Endometrial microvascular endothelial cells (primary cell): ENCODE results near the gene HELZ2. TPM values are rescaled to one million over a fixed set of nuclear protein-coding genes. Genes with fewer than 3 reads are reported as not detected.

ENCODE experiments used
- in situ Hi-C: cut with HindIII; loops from 2 replicates; pipeline ENCODE4 v1.10.0; 2017; ENCODE audit warnings: low sequenced_read_pairs, low pct_unique_long_range_greater_than_20kb; ENCODE audit errors: inconsistent ontology term
- total RNA-seq: library from RNA; depleted of rRNA; stranded (reverse); fragments of >200 nt; gene quantifications from one replicate; pipeline ENCODE4 v1.2.3, GENCODE V29; 2015; ENCODE audit errors: inconsistent ontology term

Gene HELZ2
- total RNA-seq, 1 donor from 2014 or later, result 61.5 TPM

DNA sequence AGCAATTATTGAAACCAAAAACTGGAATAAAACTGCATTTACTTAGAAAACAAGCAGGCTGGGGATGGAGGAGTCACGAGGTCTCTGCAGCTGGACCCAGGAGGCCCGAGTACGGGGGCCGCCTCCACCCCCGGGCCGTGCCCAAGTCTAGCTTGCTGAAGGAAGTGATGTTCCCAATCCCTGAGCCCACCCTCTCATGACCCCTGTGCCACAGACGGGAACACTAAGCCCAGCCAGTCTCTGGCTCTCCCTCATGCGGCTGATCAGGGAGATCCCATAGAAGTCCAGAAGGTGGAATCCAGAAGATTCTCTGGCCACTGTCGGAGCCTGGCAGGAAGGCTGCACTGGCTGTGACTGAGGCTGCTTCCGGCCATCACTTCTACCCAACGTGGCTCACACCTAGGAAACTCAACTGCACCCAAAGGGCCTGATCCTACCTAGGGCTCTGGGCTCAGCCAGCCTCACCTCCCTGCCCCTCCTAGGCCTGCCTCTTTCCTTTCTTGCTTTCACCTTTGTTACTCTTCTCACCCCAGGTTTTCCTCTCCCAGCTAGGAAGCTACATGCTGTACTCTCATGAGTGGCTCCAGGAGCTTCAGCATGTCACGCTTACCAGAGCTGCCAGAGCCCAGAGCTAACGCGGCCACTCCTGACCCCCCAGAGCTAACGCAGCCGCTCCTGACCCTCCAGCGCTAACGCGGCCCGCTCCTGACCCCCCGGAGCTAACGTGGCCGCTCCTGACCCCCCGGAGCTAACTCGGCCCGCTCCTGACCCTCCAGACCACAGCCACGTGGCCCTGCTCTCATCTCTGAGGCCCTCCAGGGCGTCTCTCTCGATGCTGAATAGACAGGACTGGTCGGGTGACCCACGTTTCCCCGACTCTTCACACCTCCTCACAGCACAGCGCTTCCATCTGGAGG lies 24.7 kb upstream of the HELZ2 start:
- in situ Hi-C loops, result no loop called here

DNA sequence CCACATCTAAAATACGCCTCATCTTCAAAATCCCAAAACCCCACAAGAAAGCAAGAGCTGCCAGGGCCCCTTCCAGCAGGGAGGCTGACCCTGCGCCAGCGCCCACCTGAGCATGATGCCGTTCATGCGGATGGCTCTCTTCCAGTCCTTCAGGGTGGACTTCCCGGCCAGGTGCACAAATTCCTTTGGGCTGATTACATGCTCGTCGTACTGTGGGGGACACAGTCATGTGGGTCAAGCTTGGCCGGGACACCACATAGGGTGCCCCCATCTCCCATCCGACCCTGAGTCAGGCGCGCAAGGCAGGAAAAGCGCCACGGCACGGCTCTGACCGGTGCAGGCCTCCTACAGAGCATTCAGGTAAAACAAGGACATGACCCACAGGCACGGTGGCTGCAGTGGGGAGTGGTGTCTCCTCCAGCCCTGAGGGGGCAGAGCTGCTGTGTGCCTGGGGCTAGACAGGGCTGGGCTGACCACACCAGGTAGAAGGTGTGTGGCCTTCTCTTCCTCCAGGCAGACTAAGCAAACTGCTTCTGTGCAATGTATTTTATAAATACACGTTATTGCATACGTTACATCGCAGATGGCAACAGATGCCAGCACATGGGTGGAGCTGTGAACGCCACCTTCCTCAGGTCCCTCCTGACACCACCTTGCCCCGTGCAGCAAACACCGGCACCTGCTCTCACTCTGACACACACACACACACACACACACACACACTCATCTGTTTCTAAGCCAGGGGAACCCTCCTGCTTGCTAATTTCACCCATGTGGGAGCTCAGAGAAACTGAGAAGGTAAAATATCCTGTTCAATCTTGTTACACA lies 23.8 kb upstream of the HELZ2 start:
- in situ Hi-C loops, result no loop called here

DNA sequence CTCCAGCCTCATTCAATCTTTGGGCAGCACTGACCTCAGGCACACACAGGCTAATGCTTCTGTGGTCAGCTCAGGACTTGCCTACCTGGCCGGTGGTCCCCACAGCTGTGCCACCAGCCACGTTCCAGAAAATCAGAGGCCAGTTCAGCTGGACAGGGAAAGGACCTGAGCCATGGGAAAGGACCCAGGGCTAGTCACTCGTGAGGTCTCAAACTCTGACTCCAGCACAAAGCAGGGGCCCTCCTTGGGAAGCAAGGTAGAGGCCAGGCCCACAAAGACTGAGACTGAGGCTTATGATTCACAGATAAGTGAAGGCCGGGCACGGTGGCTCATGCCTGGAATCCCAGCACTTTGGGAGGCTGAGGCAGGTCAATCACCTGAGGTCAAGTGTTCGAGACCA lies 22.4 kb upstream of the HELZ2 start:
- in situ Hi-C loops, result no loop called here

DNA sequence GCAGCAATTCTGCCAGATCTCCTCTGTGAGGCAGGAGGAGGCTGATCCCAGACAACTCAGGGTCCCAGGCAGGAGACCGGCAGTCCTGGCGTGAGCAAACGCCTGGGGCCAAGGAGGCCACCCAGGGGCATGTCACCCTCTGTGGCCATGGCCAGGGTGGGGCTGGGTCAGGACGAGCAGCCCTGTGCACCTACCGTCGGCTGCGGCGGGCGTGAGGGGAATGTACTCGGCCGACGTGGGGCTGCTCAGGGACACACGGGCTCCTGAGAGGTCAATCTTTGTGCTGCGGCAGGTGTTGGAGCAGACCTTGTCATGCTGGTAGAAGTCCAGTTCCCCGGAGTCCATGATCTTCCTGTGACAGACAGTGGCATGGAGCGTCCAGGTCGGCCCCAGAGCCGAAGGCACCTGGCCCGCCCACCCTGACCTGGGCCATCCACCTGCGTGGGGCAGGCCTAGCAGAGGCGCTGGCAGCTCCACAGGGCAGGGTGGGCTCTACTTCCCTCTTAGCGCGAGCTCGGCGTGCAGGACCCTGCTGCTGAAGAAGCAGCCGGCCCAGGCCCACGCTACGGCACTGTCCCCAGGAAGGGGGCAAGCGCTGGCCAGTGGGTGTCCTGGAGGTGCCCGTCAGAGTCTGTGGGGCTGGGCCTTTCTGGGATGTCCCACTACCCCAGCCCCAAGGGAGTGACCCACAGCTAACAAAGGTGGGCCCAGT lies 21.5 kb upstream of the HELZ2 start:
- in situ Hi-C loops, result no loop called here

DNA sequence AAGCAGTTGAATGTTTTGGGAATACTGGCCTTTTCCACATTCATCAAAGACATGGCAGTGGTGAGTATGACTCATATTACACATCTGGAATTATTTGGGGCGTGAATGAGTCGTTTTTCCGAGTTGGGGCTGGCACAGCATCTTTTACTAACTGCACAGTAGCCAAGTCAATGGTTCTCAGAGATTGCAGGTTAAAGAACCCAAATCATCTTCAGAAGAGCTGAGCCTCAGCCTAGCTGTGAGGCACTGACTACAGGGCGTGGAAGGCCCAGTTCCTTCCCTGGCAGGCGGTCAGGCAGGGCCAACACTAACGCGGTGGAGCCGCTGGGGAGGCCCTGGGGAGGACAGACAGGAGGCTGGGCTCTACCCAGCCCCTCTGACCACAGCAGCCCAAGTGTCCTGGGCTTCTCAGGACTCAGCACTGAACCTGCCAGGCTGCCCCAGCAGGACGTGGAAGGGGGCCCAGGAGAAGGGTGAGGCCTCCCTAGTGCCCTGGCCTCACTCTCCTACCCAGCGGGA lies 20.1 kb upstream of the HELZ2 start:
- in situ Hi-C loops, result no loop called here

DNA sequence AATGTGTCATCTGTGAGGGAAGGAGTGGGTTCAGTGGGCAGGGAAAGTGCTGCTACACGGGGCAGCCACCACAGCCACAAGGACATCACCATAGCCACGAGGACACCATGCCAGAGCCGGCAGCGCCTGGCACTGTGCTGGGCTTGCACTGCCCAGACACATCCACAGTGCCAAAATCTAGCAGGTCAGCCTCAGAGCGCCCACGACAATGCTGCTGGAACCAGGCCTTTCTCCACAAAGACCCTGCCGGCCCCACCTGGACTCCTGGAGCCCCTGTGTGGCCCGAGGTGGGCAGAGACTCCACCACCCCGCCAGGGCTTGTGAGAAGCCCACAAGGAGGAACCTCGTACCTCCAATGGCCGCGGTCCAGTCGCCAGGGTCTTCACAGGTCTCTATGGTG lies 18.6 kb upstream of the HELZ2 start:
- in situ Hi-C loops, result no loop called here

DNA sequence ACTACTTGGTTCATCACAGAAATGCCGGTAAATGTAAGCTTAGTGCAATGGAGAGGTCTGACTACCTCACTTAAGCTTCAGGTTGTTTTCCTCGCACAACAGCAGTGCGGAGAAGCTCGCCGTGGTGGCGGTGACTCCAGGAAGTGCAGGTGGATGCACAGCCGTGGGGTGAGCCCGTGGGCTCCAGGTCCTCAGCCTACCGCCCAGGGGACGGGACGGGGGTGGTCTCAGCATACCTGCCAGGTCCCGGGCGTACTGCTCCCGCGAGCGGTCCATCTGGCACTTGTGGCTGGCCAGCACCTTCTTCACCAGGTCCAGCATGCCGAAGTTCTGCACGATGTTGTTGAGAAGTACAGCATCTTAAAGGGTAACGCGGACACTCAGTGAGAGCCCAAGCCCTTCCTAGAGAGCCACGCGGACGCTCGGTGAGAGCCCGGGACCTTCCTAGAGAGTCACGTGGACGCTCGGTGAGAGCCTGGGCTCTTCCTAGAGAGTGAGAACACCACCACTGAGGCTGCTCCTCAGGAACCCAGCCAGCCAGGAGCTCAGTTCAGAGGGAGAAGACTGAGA lies 17.8 kb upstream of the HELZ2 start:
- in situ Hi-C loops, result no loop called here

DNA sequence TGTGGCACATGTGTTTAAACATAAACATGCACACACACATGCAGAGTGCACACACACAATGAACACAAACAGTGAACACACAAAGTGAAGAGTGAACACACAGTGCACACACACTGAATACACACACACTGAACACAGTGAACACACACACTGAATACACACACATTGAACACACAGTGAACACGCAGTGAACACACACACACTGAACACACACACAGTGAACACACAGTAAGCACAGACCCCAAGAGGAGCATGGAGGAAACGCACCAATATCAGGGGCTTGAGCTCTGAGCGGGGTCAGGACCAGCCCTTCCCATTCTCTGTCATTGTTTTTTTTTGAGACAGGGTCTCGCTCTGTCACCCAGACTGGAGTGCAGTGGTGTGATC lies 17.1 kb upstream of the HELZ2 start:
- in situ Hi-C loops, result no loop called here

DNA sequence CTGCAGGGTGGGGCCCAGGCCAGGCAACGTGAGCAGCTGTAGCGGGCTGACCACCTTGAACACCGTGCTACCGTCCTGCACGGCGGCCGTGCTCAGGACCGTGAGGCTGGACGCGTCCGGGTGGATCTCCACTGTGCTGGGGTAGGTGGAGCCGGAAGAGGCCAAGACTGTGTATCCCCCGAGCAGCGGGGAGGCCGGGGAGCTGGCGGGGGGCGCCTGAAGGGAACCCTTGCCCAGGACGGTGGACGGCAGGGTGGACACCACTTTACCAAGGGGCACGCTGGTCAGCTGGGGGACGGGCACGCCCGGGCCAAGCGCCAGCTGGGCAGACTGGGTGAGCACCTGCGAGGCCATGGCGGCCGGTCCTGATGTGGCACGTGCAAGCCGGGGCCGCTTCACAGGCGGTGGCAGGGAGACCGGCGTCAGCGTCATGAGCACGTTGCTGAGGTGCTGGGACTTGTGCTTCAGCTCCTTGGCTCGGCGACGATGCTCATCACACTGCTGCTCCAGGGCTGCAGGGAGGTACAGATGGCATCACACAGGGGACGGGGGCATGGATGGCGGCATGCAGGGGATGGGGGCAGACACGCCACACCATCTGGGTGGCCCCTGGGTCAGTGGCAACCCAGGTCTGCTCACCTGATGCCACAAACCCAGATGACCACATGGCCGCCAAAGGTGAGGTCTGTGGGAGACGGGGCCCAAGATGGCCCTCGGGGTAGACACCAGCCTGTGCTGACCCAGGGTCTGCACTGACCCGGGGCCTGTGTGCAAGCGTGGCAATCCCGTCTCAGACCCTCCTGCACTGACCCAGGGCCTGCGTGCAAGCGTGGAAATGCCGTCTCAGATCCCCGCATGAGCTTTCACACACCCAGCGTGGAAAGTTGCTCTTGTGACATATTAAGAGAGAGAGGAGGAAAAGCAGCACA lies 16.4 kb upstream of the HELZ2 start:
- in situ Hi-C loops, result no loop called here

DNA sequence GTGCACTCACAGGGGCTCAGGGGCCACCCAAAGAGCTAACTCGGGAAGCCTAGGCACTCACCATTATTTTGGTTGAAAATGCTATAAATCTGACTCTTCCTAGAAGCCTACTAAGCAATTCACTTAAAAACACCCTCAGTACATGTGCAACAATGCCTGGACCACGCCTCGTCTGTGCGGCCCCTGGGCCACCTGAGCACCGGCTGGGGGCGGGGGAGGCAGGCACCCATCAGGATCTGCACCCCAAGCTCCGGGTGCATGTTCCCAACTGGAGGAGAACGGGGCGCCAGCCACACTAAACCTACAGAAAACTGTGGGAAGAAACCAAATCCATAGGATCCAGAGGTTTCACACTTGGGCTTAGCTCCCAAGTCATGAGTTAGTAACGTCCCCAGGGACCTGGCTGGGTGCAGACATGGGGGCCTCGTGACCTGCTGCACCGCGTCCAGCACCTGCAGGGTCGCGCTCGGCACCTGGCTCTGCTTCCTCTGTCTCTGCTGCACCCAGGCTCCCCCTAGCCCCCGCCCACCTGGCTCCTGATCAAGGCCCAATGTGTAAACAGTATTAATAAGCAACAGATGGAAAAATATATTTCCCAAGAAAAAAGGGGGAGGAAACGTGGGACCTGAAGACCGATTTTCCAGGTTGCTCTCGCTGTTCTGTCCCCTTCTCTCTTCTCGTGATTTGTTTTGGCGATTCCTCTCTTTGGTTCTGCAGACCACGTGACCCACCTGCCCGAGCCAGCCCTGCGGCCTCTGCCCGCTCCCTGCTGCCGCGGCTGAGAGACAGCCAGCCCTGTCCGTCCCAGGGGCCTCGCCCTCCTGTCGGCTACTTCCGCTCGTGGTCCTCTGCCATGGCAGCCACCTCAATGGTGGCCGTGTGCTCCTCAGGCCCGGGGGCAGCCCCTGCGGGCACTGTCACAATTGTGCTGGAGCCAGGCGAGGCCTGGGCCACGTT lies 15.5 kb upstream of the HELZ2 start:
- in situ Hi-C loops, result no loop called here

DNA sequence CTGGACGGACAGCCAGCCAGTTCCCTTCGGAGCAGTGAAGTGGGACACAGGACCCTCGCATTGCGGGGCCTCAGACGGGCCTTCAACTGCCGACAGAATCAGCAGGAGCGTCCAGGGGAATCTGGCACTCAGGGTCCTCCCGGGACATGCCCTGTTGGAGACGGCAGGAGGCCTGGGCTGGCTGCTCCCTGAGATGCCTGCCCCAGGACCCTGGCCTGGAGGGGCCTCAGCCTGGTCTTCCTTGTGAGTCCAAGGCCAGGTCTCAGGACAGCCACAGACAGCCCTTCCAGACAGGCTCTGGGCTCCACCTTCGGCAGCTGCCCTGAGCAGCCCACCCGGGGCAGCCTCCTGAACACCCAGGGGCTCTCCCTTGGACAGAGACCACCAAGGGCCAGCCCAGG lies 14.6 kb upstream of the HELZ2 start:
- in situ Hi-C loops, result no loop called here

DNA sequence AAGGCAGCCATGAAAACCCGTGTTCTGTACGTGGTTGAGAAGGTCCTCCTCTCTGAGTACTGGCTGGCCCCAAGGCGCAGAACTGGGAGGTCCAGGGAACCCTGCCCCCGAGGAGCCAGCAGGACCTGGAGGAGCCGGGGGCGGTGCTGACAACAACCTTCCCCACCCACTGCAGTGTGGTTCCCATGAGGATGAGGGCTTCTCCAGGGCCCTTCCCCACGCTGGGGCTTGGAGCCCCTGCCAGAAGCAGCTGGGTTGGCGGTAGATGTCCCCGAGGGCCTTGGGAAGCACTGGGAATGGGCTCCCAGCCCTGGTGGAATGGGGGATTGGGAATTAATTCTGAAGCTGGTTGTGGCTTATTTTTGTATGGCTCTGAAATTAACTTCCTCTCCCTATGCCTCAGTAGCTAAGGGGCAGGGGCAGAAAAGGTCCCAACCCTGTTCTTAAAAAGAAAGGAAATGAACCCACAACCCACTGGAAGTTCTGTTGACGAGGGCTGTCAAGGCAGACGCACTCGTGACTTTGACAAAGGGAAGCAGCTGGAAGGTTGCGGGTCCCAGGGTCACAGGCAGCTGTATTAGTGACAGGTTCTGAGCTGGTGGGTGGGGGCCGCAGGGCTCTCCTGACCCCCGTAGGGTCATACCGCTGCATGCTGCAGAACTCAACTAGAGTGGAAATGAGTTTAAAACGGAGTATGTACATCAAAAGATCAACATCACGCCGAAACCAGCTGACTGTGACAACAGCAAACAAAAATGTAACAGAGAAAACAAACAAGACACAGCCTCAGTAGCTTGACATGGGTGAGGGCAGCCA lies 13.9 kb upstream of the HELZ2 start:
- in situ Hi-C loops, result no loop called here

DNA sequence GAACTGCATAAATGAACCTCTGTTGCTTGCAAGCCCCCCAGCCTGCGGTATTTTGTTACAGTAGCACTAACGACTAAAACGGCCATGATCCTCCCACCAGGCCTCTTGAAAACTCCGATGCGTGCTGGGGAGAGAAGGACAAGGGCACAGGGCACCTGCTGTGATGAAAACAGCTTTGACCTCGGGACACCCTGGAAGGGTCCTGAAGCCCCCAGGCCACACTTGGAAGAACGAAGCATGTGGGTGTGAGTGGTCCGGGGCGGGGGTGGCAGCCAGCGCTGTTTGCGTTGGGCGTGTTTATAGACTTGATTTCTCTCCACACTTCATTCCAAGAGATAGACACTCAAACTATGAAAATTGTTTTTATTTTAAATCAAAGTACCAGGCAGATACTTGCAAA lies 13.2 kb upstream of the HELZ2 start:
- in situ Hi-C loops, result no loop called here

DNA sequence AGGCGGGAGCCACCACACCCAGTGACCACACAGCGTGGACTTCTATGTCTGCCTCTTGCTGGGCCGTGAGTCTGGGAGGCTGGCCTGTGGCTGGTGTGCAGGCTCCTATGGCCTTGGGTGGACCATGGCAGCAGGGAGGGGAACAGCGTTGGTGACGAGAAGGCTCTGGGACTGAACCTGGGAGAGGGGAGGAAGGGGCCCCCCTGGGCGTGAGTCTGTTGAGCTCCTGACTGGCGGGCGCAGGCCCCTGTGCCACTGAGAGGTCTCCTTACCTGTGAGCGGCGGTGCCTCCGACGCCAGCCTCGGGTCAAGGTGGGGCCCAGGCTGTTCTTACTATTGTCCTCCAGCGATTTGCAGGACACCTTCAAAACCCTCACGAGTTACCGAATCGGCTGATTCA lies 12.8 kb upstream of the HELZ2 start:
- in situ Hi-C loops, result no loop called here

DNA sequence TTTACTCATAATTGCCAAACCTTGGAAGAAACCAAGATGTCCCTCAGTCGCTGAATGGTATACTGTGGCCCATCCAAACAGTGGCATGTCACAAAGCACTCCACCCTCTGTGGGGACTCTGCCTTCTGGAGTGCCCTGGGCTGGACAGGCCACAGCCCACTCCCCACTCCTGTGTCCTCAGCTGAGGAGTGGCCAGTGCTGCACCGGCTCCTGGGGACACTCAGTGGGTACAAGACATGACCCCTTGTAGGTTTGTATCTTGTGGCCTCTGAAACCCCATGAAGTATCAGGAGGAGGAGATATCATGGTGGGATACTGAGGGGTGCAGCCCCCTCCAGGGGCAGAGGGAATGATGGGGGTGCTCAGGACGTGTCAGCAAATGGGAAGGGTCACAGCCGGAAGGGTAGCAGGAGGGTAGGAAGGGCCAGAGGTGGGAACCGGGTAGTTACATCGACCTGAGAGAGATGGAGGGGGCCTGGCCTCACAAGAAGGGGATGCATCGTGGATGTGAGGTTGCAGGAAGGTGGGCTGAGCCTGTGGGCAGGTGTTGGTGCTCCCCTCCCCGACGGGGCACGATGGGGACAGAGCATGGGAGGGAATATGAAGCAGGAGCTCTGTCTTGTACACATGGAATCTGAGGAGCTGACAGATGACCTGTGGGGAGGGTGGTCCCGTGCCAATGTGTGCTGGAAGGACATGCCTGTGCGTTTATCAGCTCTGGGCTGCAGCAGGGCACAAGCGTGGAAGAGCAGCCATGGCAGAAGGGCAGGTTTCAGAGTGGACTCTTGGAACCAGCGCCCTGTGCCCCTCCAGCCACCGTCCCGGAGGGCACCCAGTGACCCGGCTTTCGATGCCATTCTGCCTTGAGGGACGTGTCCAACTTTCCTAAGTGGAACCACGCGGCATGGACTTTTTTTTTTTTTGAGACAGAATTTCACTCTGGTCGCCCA lies 11.9 kb upstream of the HELZ2 start:
- in situ Hi-C loops, result no loop called here
